Osteoblast (primary cell): ENCODE results near the gene SLC12A2. TPM values are rescaled to one million over a fixed set of nuclear protein-coding genes. Genes with fewer than 3 reads are reported as not detected.

ENCODE experiments used
- DNase-seq: peaks from one replicate; pipeline ENCODE4 v3.0.0; 2011; ENCODE audit warnings: low spot score, mixed read lengths; ENCODE audit not compliant: insufficient read length; ENCODE audit errors: missing footprints
- H2AFZ ChIP-seq: 2 replicates; pipeline ENCODE4 v1.6.0; 2011; ENCODE audit warnings: mild to moderate bottlenecking, low read length
- H3K27ac ChIP-seq: 2 replicates; pipeline ENCODE4 v1.5.1; 2011; ENCODE audit warnings: mild to moderate bottlenecking, low read depth, low read length, moderate library complexity
- H3K27me3 ChIP-seq: 2 replicates; pipeline ENCODE4 v1.6.0; 2012; ENCODE audit warnings: mild to moderate bottlenecking, control low read depth, inconsistent platforms, low read length, moderate library complexity; ENCODE audit not compliant: insufficient read depth
- H3K36me3 ChIP-seq: 2 replicates; pipeline ENCODE4 v1.5.1; 2011; ENCODE audit warnings: mild to moderate bottlenecking, low read length, control low read depth, moderate library complexity; ENCODE audit not compliant: insufficient read depth
- H3K4me1 ChIP-seq: 2 replicates; pipeline ENCODE4 v1.5.1; 2011; ENCODE audit warnings: mild to moderate bottlenecking, low read length, control low read depth, moderate library complexity; ENCODE audit not compliant: insufficient read depth
- H3K4me2 ChIP-seq: 2 replicates; pipeline ENCODE4 v1.6.0; 2011; ENCODE audit warnings: mild to moderate bottlenecking, low read length; ENCODE audit not compliant: insufficient read depth
- H3K4me3 ChIP-seq: fragments of 200-600 bp; sonication (generic); 3 replicates; pipeline ENCODE4 v1.5.1; 2012; ENCODE audit warnings: mild to moderate bottlenecking, low read length, inconsistent platforms; ENCODE audit not compliant: insufficient read depth
- H3K79me2 ChIP-seq: 2 replicates; pipeline ENCODE4 v1.6.0; 2012; ENCODE audit warnings: mild to moderate bottlenecking, low read length, control low read depth, inconsistent platforms; ENCODE audit not compliant: insufficient read depth
- H3K9me3 ChIP-seq: 2 replicates; pipeline ENCODE4 v1.5.1; 2011; ENCODE audit warnings: low read depth, low read length, control low read depth
- H4K20me1 ChIP-seq: 2 replicates; pipeline ENCODE4 v1.6.0; 2012; ENCODE audit warnings: mild to moderate bottlenecking, low read length, control low read depth; ENCODE audit not compliant: insufficient read depth
- CTCF ChIP-seq: IDR thresholded peaks from 2 replicates; pipeline ENCODE4 v1.5.1; 2011; ENCODE audit warnings: mild to moderate bottlenecking, low read depth, low read length, moderate library complexity; ENCODE audit errors: extremely low read depth
- total RNA-seq: library from RNA; depleted of rRNA; stranded (reverse); fragments of >200 nt; gene quantifications from 2 replicates; pipeline ENCODE4 v1.2.3, GENCODE V29; 2012

Gene SLC12A2
- total RNA-seq, 1 donor = 25.3 TPM

- peak overlapping the region; percentile 26 for H3K27ac ChIP-seq
- no peaks in the 10 kb centered on the region for H3K4me1 ChIP-seq
- no peak overlapping the region for H2AFZ ChIP-seq
- H3K79me2 ChIP-seq = no peaks in the 10 kb centered on the region
- H3K27me3 ChIP-seq = no peaks in the 10 kb centered on the region
- H3K9me3 ChIP-seq = no peaks in the 10 kb centered on the region
- H3K4me2 ChIP-seq = no peak overlapping the region
- peak; percentile 14 for DNase-seq
- no peak for TF ChIP-seq CTCF
- no peaks in the 10 kb centered on the region for H3K36me3 ChIP-seq
- no peak overlapping the region for H3K4me3 ChIP-seq
- H4K20me1 ChIP-seq = no peaks in the 10 kb centered on the region
Observed at GRCh38 chr5:128163991-128164390, 80.4 kb downstream of the SLC12A2 start.

GRCh38 chr5:128169401-128170017 is 85.9 kb downstream of the SLC12A2 start:
- no peaks in the 10 kb centered on the region for H3K27me3 ChIP-seq
- H3K36me3 ChIP-seq = no peaks in the 10 kb centered on the region
- H3K27ac ChIP-seq = no peak overlapping the region
- TF ChIP-seq CTCF = no peak
- H3K79me2 ChIP-seq = no peaks in the 10 kb centered on the region
- H3K4me3 ChIP-seq = no peak overlapping the region
- H3K9me3 ChIP-seq = no peaks in the 10 kb centered on the region
- H4K20me1 ChIP-seq = no peaks in the 10 kb centered on the region
- H3K4me2 ChIP-seq = no peak overlapping the region
- no peak for DNase-seq
- no peak overlapping the region for H2AFZ ChIP-seq
- H3K4me1 ChIP-seq = peaks cover 1% of the 10 kb centered on the region

GRCh38 chr5:128172102-128172501 is 88.5 kb downstream of the SLC12A2 start:
- no peak overlapping the region for H3K27ac ChIP-seq
- peaks cover 8% of the 10 kb centered on the region for H3K4me1 ChIP-seq
- H3K79me2 ChIP-seq = no peaks in the 10 kb centered on the region
- DNase-seq = no peak
- H3K27me3 ChIP-seq = no peaks in the 10 kb centered on the region
- no peaks in the 10 kb centered on the region for H4K20me1 ChIP-seq
- no peaks in the 10 kb centered on the region for H3K9me3 ChIP-seq
- H3K36me3 ChIP-seq = no peaks in the 10 kb centered on the region
- no peak overlapping the region for H3K4me3 ChIP-seq
- no peak overlapping the region for H2AFZ ChIP-seq
- TF ChIP-seq CTCF = no peak
- H3K4me2 ChIP-seq = no peak overlapping the region

- Histone ChIP-seq H3K4me3 (no peak overlapping the region), H3K4me2 (peak overlapping the region; percentile 20), H3K36me3 (no peaks in the 10 kb centered on the region), H4K20me1 (no peaks in the 10 kb centered on the region), H3K9me3 (no peaks in the 10 kb centered on the region), H2AFZ (no peak overlapping the region), H3K79me2 (no peaks in the 10 kb centered on the region), H3K27ac (peak overlapping the region; percentile 47), H3K27me3 (no peaks in the 10 kb centered on the region), H3K4me1 (peaks cover 8% of the 10 kb centered on the region)
- DNase-seq = no peak
- TF ChIP-seq CTCF = no peak
Observed at GRCh38 chr5:128174951-128175350, 91.4 kb downstream of the SLC12A2 start.
